HepG2 (cell line): Measurements from ENCODE around the gene ELOVL6. TPM values are rescaled to one million over a fixed set of nuclear protein-coding genes. Genes with fewer than 3 reads are reported as not detected.
A peak's percentile ranks its signal among the peaks of the same experiment; 100 is the strongest.

Experiments used
- ARID4A ChIP-seq: sonication (generic); formaldehyde crosslinking; IDR thresholded peaks from 2 replicates; pipeline ENCODE4 v1.5.0; 2020; ENCODE audit warnings: mild to moderate bottlenecking, missing genetic modification reagents, borderline replicate concordance
- E2F2 ChIP-seq: sonication (generic); formaldehyde crosslinking; IDR thresholded peaks from 2 replicates; pipeline ENCODE4 v1.4.0; 2020; ENCODE audit warnings: missing genetic modification reagents, borderline replicate concordance
- EEA1 ChIP-seq: sonication (generic); formaldehyde crosslinking; IDR thresholded peaks from 2 replicates; pipeline ENCODE4 v1.5.1; 2020; ENCODE audit warnings: mild to moderate bottlenecking, missing genetic modification reagents, borderline replicate concordance
- FOSL1 ChIP-seq: sonication (generic); formaldehyde crosslinking; IDR thresholded peaks from 2 replicates; pipeline ENCODE4 v1.9.0; 2021; ENCODE audit warnings: missing genetic modification reagents, borderline replicate concordance
- GPBP1L1 ChIP-seq: sonication (generic); formaldehyde crosslinking; IDR thresholded peaks from 2 replicates; pipeline ENCODE4 v1.5.0; 2020; ENCODE audit warnings: mild to moderate bottlenecking, missing genetic modification reagents
- HOXD1 ChIP-seq: sonication (generic); formaldehyde crosslinking; IDR thresholded peaks from 2 replicates; pipeline ENCODE4 v1.5.0; 2020; ENCODE audit warnings: missing genetic modification reagents
- JDP2 ChIP-seq: sonication (generic); formaldehyde crosslinking; IDR thresholded peaks from 2 replicates; pipeline ENCODE4 v1.8.1; 2022; ENCODE audit warnings: missing genetic modification reagents, borderline replicate concordance
- MAFG ChIP-seq: sonication (generic); formaldehyde crosslinking; IDR thresholded peaks from 2 replicates; pipeline ENCODE4 v1.5.1; 2020; ENCODE audit warnings: mild to moderate bottlenecking, missing genetic modification reagents
- SYNCRIP ChIP-seq: fragments of 200-400 bp; formaldehyde crosslinking; IDR thresholded peaks from 2 replicates; pipeline ENCODE4 v1.6.1; 2018; ENCODE audit warnings: mild to moderate bottlenecking, low read depth, low read length; ENCODE audit not compliant: insufficient read depth
- TBX3 ChIP-seq: fragments of 450-650 bp; IDR thresholded peaks from 2 replicates; pipeline ENCODE4 v1.6.1; 2017; ENCODE audit warnings: antibody characterized with exemption, mild to moderate bottlenecking, inconsistent platforms, borderline replicate concordance
- TOE1 ChIP-seq: sonication (generic); formaldehyde crosslinking; IDR thresholded peaks from 2 replicates; pipeline ENCODE4 v1.4.0; 2020; ENCODE audit warnings: mild to moderate bottlenecking, missing genetic modification reagents
- ZNF142 ChIP-seq: sonication (generic); formaldehyde crosslinking; IDR thresholded peaks from 2 replicates; pipeline ENCODE4 v1.4.0; 2020; ENCODE audit warnings: missing genetic modification reagents
- ZNF619 ChIP-seq: sonication (generic); formaldehyde crosslinking; IDR thresholded peaks from 2 replicates; pipeline ENCODE4 v1.4.0; 2020; ENCODE audit warnings: mild to moderate bottlenecking, missing genetic modification reagents
- ZNF670 ChIP-seq: sonication (generic); formaldehyde crosslinking; IDR thresholded peaks from 2 replicates; pipeline ENCODE4 v1.8.0; 2022; ENCODE audit warnings: mild to moderate bottlenecking, missing genetic modification reagents, borderline replicate concordance
- ZNF672 ChIP-seq: sonication (generic); formaldehyde crosslinking; IDR thresholded peaks from 2 replicates; pipeline ENCODE4 v1.8.1; 2022; ENCODE audit warnings: missing genetic modification reagents
- polyA plus RNA-seq, 8 experiments: library from polyadenylated mRNA; depleted of rRNA in 3 of 8; stranded (reverse) in 7 of 8; unstranded in 1 of 8; fragments of >200 nt; fragmentation: Illumina TruSeq in 4 of 8; extraction: Trizol in 4 of 8; gene quantifications; 2 replicates each; pipeline versions ENCODE4 v1.2.1 to v1.2.3, GENCODE V29; 2011 to 2016; ENCODE audit warnings: low read depth in 4 of 8, missing spikeins in 1 of 8, mixed read lengths in 1 of 8; ENCODE audit not compliant: insufficient read depth in 1 of 8
- total RNA-seq, 5 experiments: library from RNA; depleted of rRNA; stranded (reverse); fragments of >200 nt; fragmentation: Illumina TruSeq; extraction: Trizol; gene quantifications; 2 replicates each; pipeline ENCODE4 v1.2.3, GENCODE V29; 2016; ENCODE audit warnings: low read depth in 1 of 5

ELOVL6 gene
- total and polyA plus RNA-seq, 2 of the 13 experiments (the other 11 are each of a cell fraction or from before 2014, with no cell fraction given) = 14.1 to 23.2 TPM

GRCh38 chr4:110198435-110199416, at the start of gene ELOVL6 (continued):
- TF ChIP-seq ZNF142 (0 out of 2 replicates have a peak, but pooled peaks have one; percentile 43), ZNF619 (CRISPR knock-in tag) (no peak), EEA1 (CRISPR knock-in tag) (no peak), E2F2 (CRISPR knock-in tag) (no peak), TOE1 (CRISPR knock-in tag) (no peak), TBX3 (peak; percentile 52; the same call in 1 of the 2 replicates), GPBP1L1 (CRISPR knock-in tag) (no peak), HOXD1 (CRISPR knock-in tag) (peak; percentile 63; the same call in 1 of the 2 replicates), ARID4A (peak; percentile 69; the same call in 1 of the 2 replicates), FOSL1 (CRISPR knock-in tag) (no peak), ZNF670 (CRISPR knock-in tag) (no peak), SYNCRIP (no peak), ZNF672 (CRISPR knock-in tag) (no peak), JDP2 (no peak), MAFG (no peak)
